Peyer's patch (tissue), 4 donors: ENCODE data around the gene OR3A1. TPM values are rescaled to one million over a fixed set of nuclear protein-coding genes. Genes with fewer than 3 reads are reported as not detected.
"Not testable (repeated sequence)": the region's sequence is repeated elsewhere in the genome, so short reads cannot be mapped to it uniquely, and the experiment has no call there.

Source experiments
- DNase-seq, 3 donors: peaks; one replicate each; pipeline ENCODE4 v3.0.0-alpha.2; 2017 to 2019
- H3K27ac ChIP-seq, 4 donors: fragments of 200-600 bp; sonication (generic); one replicate each; pipeline ENCODE4 v1.5.1; 2016 to 2019
- H3K27me3 ChIP-seq, 2 donors: fragments of 200-600 bp; sonication (generic); one replicate each; pipeline ENCODE4 v1.5.1; 2019
- H3K36me3 ChIP-seq, 3 donors: fragments of 200-600 bp; sonication (generic); one replicate each; pipeline ENCODE4 v1.5.1; 2016 to 2019
- H3K4me1 ChIP-seq, 4 donors: fragments of 200-600 bp; sonication (generic); one replicate each; pipeline ENCODE4 v1.5.1; 2016 to 2019
- H3K4me3 ChIP-seq, 4 donors: fragments of 200-600 bp; sonication (generic); 1 replicate in 3 of 4; 2 replicates in 1 of 4; pipeline ENCODE4 v1.5.1; 2016 to 2019; ENCODE audit warnings: mild to moderate bottlenecking in 1 of 4
- H3K9me3 ChIP-seq, 4 donors: fragments of 200-600 bp; sonication (generic); one replicate each; pipeline ENCODE4 v1.5.1; 2016 to 2019; ENCODE audit warnings: mild to moderate bottlenecking in 1 of 4
- CTCF ChIP-seq, 6 experiments: fragments of 450-650 bp in 4 of 6; fragments of 200-600 bp in 2 of 6; sonication (generic) in 1 of 6; IDR thresholded peaks; one replicate each; pipeline ENCODE4 v1.5.1; 2017 to 2019; ENCODE audit warnings: antibody characterized with exemption in 6 of 6, mild to moderate bottlenecking in 3 of 6, moderate library complexity in 1 of 6
- POLR2A ChIP-seq, 2 donors: fragments of 450-650 bp; IDR thresholded peaks; one replicate each; pipeline ENCODE4 v1.5.1; 2017; ENCODE audit warnings: antibody characterized with exemption in 2 of 2, mild to moderate bottlenecking in 2 of 2, moderate library complexity in 2 of 2
- total RNA-seq, 4 donors: library from RNA; depleted of rRNA; stranded (reverse); fragments of >200 nt; gene quantifications; one replicate each; pipeline ENCODE4 v1.1.0, GENCODE V29; 2016

Gene OR3A1
- total RNA-seq, result not detected

- H3K27me3 ChIP-seq, result no peaks in the 10 kb centered on the region
- no peaks in the 10 kb centered on the region for H3K9me3 ChIP-seq
- H3K4me1 ChIP-seq, result no peaks in the 10 kb centered on the region
- TF ChIP-seq POLR2A (IDR thresholded peaks at IDR 0.05), result no peak
- H3K4me3 ChIP-seq, result no peak within 1 kb of the TSS
- DNase-seq, result no peak
- no peaks in the 10 kb centered on the region for H3K36me3 ChIP-seq
- no peak within 1 kb of the TSS for H3K27ac ChIP-seq
These were observed at the start of gene OR3A1 for GRCh38 chr17:3298260-3298659. TSS of gene OR3A1 (minus strand) at chr17:3298360. CDS start at chr17:3292582, 5,778 bp downstream.

GRCh38 chr17:3342782-3343181 is 44.6 kb upstream of the OR3A1 start:
- H3K36me3 ChIP-seq, H3K9me3 ChIP-seq, H3K27ac ChIP-seq, H3K4me1 ChIP-seq, H3K27me3 ChIP-seq, H3K4me3 ChIP-seq, DNase-seq: not testable (repeated sequence)

GRCh38 chr17:3335876-3336275 is 37.7 kb upstream of the OR3A1 start:
- Histone ChIP-seq H3K4me3 (no peak overlapping the region), H3K9me3 (no peaks in the 10 kb centered on the region), H3K4me1 (no peaks in the 10 kb centered on the region), H3K36me3 (no peaks in the 10 kb centered on the region), H3K27ac (no peak overlapping the region), H3K27me3 (no peaks in the 10 kb centered on the region)
- TF ChIP-seq CTCF (IDR thresholded peaks at IDR 0.05) (no peak), POLR2A (IDR thresholded peaks at IDR 0.05) (no peak)
- no peak for DNase-seq

- Histone ChIP-seq H3K4me1 (no peaks in the 10 kb centered on the region), H3K4me3 (no peak overlapping the region), H3K36me3 (no peaks in the 10 kb centered on the region), H3K27ac (no peak overlapping the region), H3K27me3 (no peaks in the 10 kb centered on the region), H3K9me3 (no peaks in the 10 kb centered on the region)
- DNase-seq, result no peak
- TF ChIP-seq POLR2A (IDR thresholded peaks at IDR 0.05) (no peak), CTCF (IDR thresholded peaks at IDR 0.05) (no peak)
These were observed 20.2 kb upstream of the OR3A1 start for GRCh38 chr17:3318336-3318735.

GRCh38 chr17:3316836-3317235 is 18.7 kb upstream of the OR3A1 start:
- H3K9me3 ChIP-seq, result no peaks in the 10 kb centered on the region
- no peaks in the 10 kb centered on the region for H3K36me3 ChIP-seq
- no peaks in the 10 kb centered on the region for H3K4me1 ChIP-seq
- no peak for DNase-seq
- no peak overlapping the region for H3K4me3 ChIP-seq
- TF ChIP-seq CTCF (IDR thresholded peaks at IDR 0.05) (no peak), POLR2A (IDR thresholded peaks at IDR 0.05) (no peak)
- no peaks in the 10 kb centered on the region for H3K27me3 ChIP-seq
- no peak overlapping the region for H3K27ac ChIP-seq

- no peaks in the 10 kb centered on the region for H3K4me1 ChIP-seq
- no peak for TF ChIP-seq POLR2A (IDR thresholded peaks at IDR 0.05)
- TF ChIP-seq CTCF (IDR thresholded peaks at IDR 0.05), result no peak
- no peaks in the 10 kb centered on the region for H3K9me3 ChIP-seq
- no peaks in the 10 kb centered on the region for H3K36me3 ChIP-seq
- no peak for DNase-seq
- no peak overlapping the region for H3K27ac ChIP-seq
- H3K27me3 ChIP-seq, result no peaks in the 10 kb centered on the region
- H3K4me3 ChIP-seq, result no peak overlapping the region
These were observed 10.4 kb upstream of the OR3A1 start for GRCh38 chr17:3308603-3309002.

GRCh38 chr17:3295632-3296031 is 2.5 kb downstream of the OR3A1 start:
- no peak overlapping the region for H3K4me3 ChIP-seq
- no peaks in the 10 kb centered on the region for H3K27me3 ChIP-seq
- DNase-seq, result no peak
- H3K36me3 ChIP-seq, result no peaks in the 10 kb centered on the region
- H3K27ac ChIP-seq, result no peak overlapping the region
- TF ChIP-seq CTCF (IDR thresholded peaks at IDR 0.05) (no peak), POLR2A (IDR thresholded peaks at IDR 0.05) (no peak)
- no peaks in the 10 kb centered on the region for H3K4me1 ChIP-seq
- no peaks in the 10 kb centered on the region for H3K9me3 ChIP-seq

- H3K9me3 ChIP-seq, H3K4me3 ChIP-seq, H3K36me3 ChIP-seq, H3K4me1 ChIP-seq, DNase-seq, H3K27ac ChIP-seq, H3K27me3 ChIP-seq: not testable (repeated sequence)
These were observed 4.6 kb downstream of the OR3A1 start for GRCh38 chr17:3293548-3293947.
